Muscle layer of colon (tissue), 2 donors: ENCODE measurements around the gene FOXL3.
"Not testable (repeated sequence)": the region's sequence is repeated elsewhere in the genome, so short reads cannot be mapped to it uniquely, and the experiment has no call there.

Experiments used
- H3K27ac ChIP-seq: one replicate; pipeline ENCODE4 v1.7.0; 2013; ENCODE audit warnings: low read depth, mild to moderate bottlenecking, low read length, moderate library complexity
- H3K27me3 ChIP-seq, 2 donors: one replicate each; pipeline ENCODE4 v1.7.0; 2013; ENCODE audit warnings: low read length in 2 of 2, mild to moderate bottlenecking in 2 of 2; ENCODE audit not compliant: insufficient read depth in 2 of 2, control insufficient read depth in 1 of 2
- H3K36me3 ChIP-seq: one replicate; pipeline ENCODE4 v1.7.0; 2013; ENCODE audit warnings: mild to moderate bottlenecking, low read length; ENCODE audit not compliant: insufficient read depth
- H3K4me1 ChIP-seq: one replicate; pipeline ENCODE4 v1.7.0; 2013; ENCODE audit warnings: mild to moderate bottlenecking, low read length; ENCODE audit not compliant: insufficient read depth
- H3K4me3 ChIP-seq, 2 donors: one replicate each; pipeline ENCODE4 v1.7.0; 2013; ENCODE audit warnings: low read length in 2 of 2, low read depth in 1 of 2, mild to moderate bottlenecking in 1 of 2, moderate library complexity in 1 of 2
- H3K9ac ChIP-seq: one replicate; pipeline ENCODE4 v1.7.0; 2013; ENCODE audit warnings: low read length
- H3K9me3 ChIP-seq: one replicate; pipeline ENCODE4 v1.7.0; 2013; ENCODE audit warnings: mild to moderate bottlenecking, low read length
- donor health status: abdominal sarcoma.
- donor health status: Adenocarcinoma of cecum.

Gene FOXL3

GRCh38 chr7:294440-295154 lies 4.6 kb downstream of the FOXL3 start:
- H3K9ac ChIP-seq, result no peak overlapping the region
- no peak overlapping the region for H3K4me3 ChIP-seq
- no peaks in the 10 kb centered on the region for H3K4me1 ChIP-seq
- no peaks in the 10 kb centered on the region for H3K9me3 ChIP-seq
- peaks cover 26 to 55% of the 10 kb centered on the region in 2 donors for H3K27me3 ChIP-seq
- H3K36me3 ChIP-seq, result no peaks in the 10 kb centered on the region
- H3K27ac ChIP-seq, result no peak overlapping the region

GRCh38 chr7:295155-296154 lies 5.5 kb downstream of the FOXL3 start:
- H3K27me3 ChIP-seq, result peaks cover 19 to 46% of the 10 kb centered on the region in 2 donors
- H3K9ac ChIP-seq, result no peak overlapping the region
- no peaks in the 10 kb centered on the region for H3K36me3 ChIP-seq
- H3K27ac ChIP-seq, result no peak overlapping the region
- H3K9me3 ChIP-seq, result no peaks in the 10 kb centered on the region
- H3K4me1 ChIP-seq, result no peaks in the 10 kb centered on the region
- H3K4me3 ChIP-seq, result no peak overlapping the region

DNA sequence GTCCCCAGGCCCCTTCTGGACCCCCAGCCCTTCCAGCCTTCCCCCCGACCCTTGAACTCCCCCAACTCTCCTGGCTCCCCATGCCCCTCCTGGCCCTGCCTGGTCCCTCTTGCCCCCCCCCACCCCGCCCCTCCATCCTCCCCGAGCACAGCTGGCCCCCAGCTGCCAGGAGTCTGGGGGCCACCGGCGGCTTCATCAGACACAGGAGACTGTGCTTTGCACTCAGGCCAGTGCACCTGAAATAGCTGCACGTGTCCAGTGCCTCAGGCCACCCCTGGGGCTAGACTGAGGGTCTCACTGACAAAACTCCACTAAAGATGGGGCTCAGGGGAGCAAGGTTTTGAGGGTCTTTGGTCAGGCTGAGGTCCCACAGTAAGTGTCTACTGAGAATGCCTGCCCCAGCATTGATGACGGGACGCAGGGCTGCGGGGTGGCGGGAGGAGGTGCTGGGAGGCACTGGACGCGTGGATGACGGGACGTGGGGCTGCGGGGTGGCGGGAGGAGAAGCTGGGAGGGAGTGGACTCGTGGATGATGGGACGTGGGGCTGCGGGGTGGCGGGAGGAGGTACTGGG lies 6.5 kb downstream of the FOXL3 start:
- no peak overlapping the region for H3K9ac ChIP-seq
- no peaks in the 10 kb centered on the region for H3K9me3 ChIP-seq
- peaks cover 15 to 39% of the 10 kb centered on the region in 2 donors for H3K27me3 ChIP-seq
- no peak overlapping the region for H3K27ac ChIP-seq
- no peaks in the 10 kb centered on the region for H3K4me1 ChIP-seq
- no peak overlapping the region for H3K4me3 ChIP-seq
- no peaks in the 10 kb centered on the region for H3K36me3 ChIP-seq

DNA sequence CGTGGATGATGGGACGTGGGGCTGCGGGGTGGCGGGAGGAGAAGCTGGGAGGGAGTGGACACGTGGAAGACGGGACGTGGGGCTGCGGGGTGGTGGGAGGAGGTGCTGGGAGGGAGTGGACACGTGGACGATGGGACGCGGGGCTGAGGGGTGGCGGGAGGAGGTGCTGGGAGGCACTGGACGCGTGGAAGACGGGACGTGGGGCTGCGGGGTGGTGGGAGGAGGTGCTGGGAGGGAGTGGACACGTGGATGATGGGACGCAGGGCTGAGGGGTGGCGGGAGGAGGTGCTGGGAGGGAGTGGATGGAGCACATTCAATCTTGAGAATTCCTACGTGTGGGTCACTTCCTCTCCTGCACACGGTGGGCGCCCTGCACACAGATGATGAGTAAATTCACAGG lies 7.2 kb downstream of the FOXL3 start:
- not testable (repeated sequence) for H3K9ac ChIP-seq, H3K4me3 ChIP-seq, H3K27ac ChIP-seq, H3K9me3 ChIP-seq, H3K36me3 ChIP-seq, H3K4me1 ChIP-seq
- peaks cover 8 to 32% of the 10 kb centered on the region in 2 donors for H3K27me3 ChIP-seq

DNA sequence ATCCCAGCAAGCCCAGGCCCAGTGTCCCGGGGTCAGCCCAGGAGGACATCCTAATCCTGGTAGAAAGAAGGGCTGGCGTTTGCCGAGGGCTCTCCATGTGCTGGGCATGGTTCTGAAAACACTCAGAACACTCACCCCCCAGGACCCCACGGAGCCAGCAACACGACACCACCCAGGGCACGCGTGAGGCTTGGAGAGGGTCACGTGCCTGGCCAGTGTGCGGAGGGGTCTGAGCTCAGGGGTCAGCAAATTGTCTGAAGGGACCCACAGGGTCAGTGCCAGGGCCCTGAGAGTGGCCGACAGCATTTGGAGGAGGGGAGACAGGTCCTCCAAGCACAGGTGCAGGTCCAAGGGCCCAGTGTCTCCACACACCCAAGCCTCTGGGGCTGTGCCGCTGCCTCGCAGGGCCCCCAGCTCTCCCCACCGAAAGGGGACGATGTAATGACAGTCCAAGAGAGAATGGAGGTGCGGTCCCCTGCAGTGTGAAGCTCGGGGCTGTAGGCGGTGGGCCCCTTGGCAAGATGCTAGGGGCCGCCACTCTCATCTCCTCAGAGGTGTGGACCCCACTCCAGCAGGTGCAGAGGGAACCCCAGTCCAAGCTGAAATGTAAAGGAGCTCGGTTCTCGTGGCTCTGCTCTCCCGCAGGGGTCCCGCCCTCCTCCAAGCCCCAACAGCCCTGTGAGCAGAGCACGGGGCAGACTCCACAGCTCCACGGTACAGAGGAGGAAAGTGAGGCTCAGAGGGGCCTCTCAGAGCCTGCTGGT lies 7.8 kb downstream of the FOXL3 start:
- Histone ChIP-seq H3K9me3 (no peaks in the 10 kb centered on the region), H3K27ac (no peak overlapping the region), H3K36me3 (no peaks in the 10 kb centered on the region), H3K9ac (no peak overlapping the region), H3K4me1 (no peaks in the 10 kb centered on the region), H3K27me3 (peaks cover 2 to 26% of the 10 kb centered on the region in 2 donors), H3K4me3 (no peak overlapping the region)

GRCh38 chr7:298375-298702 lies 8.4 kb downstream of the FOXL3 start:
- no peaks in the 10 kb centered on the region for H3K4me1 ChIP-seq
- no peaks in the 10 kb centered on the region for H3K9me3 ChIP-seq
- H3K27me3 ChIP-seq, result peaks cover 0 to 23% of the 10 kb centered on the region in 2 donors
- no peaks in the 10 kb centered on the region for H3K36me3 ChIP-seq
- H3K9ac ChIP-seq, result no peak overlapping the region
- no peak overlapping the region for H3K27ac ChIP-seq
- H3K4me3 ChIP-seq, result no peak overlapping the region

DNA sequence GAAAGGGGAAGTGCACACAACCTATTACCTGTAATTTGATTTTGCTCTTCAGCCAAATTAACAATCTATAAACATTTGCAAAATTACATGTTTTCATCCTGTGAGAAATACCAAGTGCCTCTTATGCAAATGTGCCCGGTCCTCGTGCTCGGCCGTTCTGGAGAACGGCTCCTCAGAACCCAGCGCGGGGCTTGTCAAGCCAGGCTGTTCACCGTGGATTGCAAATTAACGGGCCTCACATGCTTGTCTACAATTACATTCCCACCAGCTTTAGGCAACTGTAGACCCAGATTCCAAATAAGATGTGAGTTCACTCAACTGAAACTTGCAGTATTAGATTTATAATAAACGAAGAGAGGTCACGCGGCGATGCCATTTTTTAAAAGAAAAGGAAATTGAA lies 8.8 kb downstream of the FOXL3 start:
- Histone ChIP-seq H3K36me3 (no peaks in the 10 kb centered on the region), H3K27ac (no peak overlapping the region), H3K27me3 (peaks cover 0 to 21% of the 10 kb centered on the region in 2 donors), H3K9me3 (no peaks in the 10 kb centered on the region), H3K4me1 (no peaks in the 10 kb centered on the region), H3K4me3 (no peak overlapping the region), H3K9ac (no peak overlapping the region)

- Histone ChIP-seq H3K9me3 (no peaks in the 10 kb centered on the region), H3K4me1 (no peaks in the 10 kb centered on the region), H3K4me3 (no peak overlapping the region), H3K27me3 (peaks cover 0 to 17% of the 10 kb centered on the region in 2 donors), H3K9ac (no peak overlapping the region), H3K36me3 (no peaks in the 10 kb centered on the region), H3K27ac (no peak overlapping the region)
These were observed 9.2 kb downstream of the FOXL3 start for GRCh38 chr7:299169-299568.

- no peaks in the 10 kb centered on the region for H3K4me1 ChIP-seq
- no peaks in the 10 kb centered on the region for H3K9me3 ChIP-seq
- H3K9ac ChIP-seq, result no peak overlapping the region
- H3K27ac ChIP-seq, result no peak overlapping the region
- H3K4me3 ChIP-seq, result no peak overlapping the region
- peaks cover 0 to 12% of the 10 kb centered on the region in 2 donors for H3K27me3 ChIP-seq
- H3K36me3 ChIP-seq, result no peaks in the 10 kb centered on the region
These were observed 9.7 kb downstream of the FOXL3 start for GRCh38 chr7:299628-300027.

DNA sequence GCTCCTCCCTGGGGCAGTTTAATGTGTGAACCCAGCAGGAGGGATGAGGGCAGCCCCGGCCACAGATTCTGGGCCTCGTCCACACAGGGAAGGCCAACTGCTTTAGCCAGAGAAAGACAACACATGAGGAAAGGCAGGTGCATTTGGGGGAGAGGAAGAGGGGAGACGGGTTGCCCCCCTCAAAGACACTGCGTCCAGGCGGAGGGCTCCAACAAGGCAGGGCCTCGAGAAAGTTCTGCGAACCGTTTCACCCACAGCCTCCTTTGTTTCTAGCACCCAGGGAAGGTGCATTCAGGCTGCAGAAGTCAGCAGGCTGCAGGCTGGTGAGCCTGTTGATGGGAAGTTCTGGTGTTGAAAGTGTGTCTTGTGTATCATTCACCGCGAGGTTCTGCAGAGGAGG lies 10.1 kb downstream of the FOXL3 start:
- Histone ChIP-seq H3K4me3 (no peak overlapping the region), H3K4me1 (no peaks in the 10 kb centered on the region), H3K9ac (no peak overlapping the region)

More for the DNA sequence above, 10.1 kb downstream of the FOXL3 start:
- H3K27me3 ChIP-seq, result peaks cover 0 to 8% of the 10 kb centered on the region in 2 donors
- no peak overlapping the region for H3K27ac ChIP-seq
- no peaks in the 10 kb centered on the region for H3K36me3 ChIP-seq
- no peaks in the 10 kb centered on the region for H3K9me3 ChIP-seq
